ENCODE measurements around the gene ALG6. TPM values are rescaled to one million over a fixed set of nuclear protein-coding genes. Genes with fewer than 3 reads are reported as not detected.

The ALG6 gene
- total RNA-seq, 1 donor from 2014 or later = 5.4 TPM

GRCh38 chr1:63486629-63487028, 119.2 kb downstream of the ALG6 start:
- ATAC-seq = no peak
- DNase-seq (ENCODE audit: low spot score) = no peak

- no peak for DNase-seq (ENCODE audit: low spot score)
- no peak for ATAC-seq
Measured at GRCh38 chr1:63487336-63488065, 120.1 kb downstream of the ALG6 start.

Other genes with a start within 250 kb of the ALG6 start
- gene FOXD3, start 45.1 kb upstream of the ALG6 start, total RNA-seq = 0.15 TPM
- gene ITGB3BP, start 155.6 kb downstream of the ALG6 start, total RNA-seq = 6.0 TPM
- 0.91 TPM for gene EFCAB7, start 155.9 kb downstream of the ALG6 start, total RNA-seq
- gene PGM1, start 225.8 kb downstream of the ALG6 start, total RNA-seq = 225 TPM